ENCODE measurements around the gene JAZF1.
"Not testable (repeated sequence)": the region's sequence is repeated elsewhere in the genome, so short reads cannot be mapped to it uniquely, and the experiment has no call there.

JAZF1 gene

DNA sequence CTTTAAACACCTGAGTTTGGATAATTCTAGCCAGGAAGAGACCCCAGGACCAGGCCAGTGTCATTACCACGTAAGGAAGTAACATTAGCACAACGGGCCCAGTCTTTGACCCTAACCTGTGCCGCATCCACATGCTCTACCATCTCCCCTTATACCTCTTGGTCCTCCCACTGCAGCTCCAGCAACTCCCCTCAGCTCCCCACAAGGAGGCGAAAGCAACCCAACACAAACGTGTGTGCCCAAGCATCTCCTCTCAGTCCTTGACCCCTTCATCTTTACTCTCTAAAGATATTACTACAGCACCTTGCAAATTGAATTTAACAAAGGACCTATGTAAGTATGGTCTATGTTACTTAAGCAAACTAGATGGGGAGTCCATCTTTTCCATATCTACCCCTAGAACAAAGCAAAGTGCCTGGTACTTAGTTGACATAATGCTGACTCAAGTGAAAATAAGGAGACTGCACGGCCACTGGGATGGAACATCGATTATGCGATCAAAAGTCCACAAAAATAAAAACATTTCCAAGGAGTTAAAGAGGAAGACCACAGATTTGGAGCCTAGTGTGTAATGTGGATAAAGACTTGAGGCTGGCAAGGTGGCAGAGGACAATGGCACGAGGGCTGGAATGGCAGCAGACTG, 147.7 kb downstream of the JAZF1 start:
- DNase-seq = no peak

DNA sequence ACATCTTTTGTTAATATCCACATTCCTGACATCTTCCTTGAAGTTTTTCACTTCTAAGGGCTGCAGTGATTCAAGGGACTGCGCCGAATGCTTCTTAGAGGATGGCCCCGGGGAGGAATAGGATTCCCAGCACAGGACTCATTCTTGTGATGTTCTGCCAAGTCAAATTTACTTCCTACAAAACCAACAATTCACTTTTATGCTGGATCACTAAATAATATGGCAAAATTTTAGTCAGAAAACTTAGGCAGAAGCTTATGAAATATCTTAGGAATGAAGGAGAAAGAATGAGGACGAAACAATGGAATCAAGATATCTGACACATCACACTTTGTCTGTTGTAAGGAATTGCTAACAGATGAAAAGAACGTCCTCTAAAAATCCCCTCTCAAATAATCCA, 151.5 kb downstream of the JAZF1 start:
- DNase-seq = no peak

DNA sequence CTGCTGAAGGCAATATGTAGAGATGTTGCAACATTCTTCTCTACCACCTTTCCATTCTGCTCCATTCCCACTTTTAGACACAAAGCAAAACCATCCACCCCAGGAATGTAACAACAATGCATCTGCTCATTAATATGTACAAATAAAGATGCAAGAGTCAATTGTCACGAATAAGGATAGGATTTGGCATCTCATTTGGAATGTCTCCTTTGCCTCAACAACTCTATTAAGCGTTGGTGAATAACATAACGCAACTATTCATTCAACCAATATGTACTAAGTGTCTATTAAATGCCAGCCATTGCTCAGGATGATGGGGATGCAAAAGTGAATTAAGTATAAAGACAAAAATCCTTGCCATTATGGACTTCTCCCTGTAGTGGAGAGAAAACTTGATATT, 152.1 kb downstream of the JAZF1 start:
- DNase-seq = no peak

DNA sequence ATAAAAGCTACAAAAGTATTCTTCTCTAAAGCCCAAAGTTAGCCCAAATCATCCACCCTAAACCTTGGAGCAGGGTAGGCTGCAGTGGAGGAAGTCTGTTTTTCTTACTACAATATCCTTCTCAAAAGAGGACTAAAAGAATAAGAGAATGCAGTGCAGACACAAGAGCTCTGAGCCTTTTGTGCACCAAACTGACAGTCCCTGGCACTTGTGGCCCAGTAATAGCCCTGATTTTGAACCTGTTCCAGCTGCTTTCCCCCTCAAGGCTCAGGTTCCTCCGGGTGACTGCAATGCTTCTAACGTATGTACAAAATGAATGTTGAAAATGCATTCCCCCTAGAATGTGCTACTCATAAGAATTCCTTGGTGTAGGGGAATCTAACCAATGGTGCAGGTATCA, 154.4 kb downstream of the JAZF1 start:
- DNase-seq = no peak

DNA sequence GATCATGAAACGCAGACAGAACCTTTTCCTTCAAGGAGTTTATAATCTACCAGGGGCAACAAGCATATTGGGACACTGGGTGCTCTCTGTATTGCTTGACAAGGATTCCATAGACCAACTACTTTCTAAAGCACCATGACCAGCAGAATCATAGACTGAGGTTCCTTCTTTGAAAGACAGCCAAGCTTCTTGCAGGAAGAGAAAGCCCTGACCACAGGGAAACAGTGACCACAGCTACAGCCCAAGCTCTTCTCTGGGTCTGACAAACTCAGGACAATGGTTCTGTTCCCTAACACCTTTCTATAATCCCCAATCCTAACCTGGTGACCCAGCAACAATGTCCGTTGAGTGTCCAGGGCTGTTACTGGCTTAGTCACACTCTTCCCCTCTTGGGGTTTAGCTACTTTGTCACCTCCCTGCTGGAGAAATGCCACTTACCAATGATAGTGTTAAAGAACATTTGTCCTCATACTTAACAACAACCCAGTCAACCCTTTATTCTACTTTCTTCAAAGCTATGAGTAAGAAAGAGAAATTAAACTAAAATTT, 155.7 kb downstream of the JAZF1 start:
- no peak for DNase-seq

DNA sequence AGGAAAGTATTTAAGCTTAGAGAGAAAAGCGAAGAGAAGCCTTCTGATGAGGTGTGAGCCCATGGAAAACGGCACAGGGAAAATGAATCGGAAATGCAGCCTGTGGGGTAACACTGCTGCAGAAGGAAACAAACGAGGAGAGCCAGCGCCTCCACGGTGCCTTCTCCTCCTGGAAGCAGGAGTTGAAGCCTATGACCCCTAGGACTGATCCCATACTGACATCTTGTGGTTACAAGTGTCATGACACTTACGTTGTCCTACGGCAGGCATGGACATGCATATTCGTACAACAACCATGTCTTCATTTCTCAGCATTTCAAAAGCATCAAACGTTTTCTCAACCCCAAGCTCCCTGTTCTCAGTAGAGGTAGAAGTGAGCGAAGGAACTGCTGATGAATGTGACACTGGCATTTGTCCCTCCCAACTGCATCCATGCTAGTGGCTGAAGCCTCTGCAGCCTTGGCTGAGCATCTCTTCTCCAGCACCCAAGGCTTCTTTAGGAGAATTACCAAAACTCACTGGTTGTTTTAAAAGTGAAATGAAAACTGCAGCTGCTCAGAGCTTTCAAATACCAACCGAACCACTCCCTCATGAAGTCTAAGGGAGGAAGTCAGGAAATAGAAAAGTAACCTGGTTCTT, 160.2 kb downstream of the JAZF1 start:
- DNase-seq = peak; percentile 34

DNA sequence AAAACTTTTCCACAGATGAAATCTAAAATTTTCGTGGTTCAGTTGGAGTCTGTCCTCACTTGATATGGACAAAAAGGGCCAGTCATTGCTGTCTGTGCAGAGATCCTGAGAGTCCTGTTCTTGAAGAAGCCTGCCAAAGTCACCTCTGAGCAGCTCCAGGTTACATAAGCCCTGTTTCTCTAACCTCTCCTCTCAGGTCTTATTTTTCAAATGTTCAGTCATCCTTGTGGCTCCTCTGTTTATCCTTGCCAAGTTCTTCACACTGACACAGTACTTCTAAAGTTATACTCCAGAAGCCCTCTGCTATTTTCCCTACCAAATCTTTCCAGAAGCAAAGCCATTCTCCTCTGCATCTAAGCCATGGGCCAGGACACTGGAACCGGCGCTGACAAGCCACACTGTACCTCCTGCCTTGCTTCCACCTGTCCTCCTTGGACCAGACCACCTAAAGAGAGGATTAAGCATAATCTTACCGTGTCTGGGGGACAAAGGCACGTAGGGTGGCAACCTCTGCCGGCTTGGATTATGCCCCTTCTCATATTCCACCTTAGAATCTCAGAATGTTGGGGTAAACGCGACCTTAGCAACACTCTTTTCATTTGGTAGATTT, 161.6 kb downstream of the JAZF1 start:
- no peak for DNase-seq

DNA sequence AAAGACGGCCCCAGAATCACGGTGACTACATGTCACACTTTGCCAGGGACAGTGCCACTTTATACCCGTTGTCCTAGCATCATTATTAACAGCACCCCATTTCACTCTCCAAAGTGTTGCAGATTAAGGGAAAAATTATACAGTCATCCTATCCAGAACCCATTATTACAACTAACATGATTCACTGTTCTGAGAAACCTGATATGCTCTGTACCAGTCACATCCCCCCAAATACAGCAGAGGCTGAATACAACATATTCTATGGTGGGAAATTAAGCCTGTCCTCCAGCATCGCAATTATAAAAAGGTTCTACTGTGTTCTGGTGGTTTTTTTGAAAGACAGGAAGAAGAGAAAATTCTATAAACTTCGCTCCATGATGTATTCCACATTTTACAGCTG, 162.1 kb downstream of the JAZF1 start:
- DNase-seq = no peak

DNA sequence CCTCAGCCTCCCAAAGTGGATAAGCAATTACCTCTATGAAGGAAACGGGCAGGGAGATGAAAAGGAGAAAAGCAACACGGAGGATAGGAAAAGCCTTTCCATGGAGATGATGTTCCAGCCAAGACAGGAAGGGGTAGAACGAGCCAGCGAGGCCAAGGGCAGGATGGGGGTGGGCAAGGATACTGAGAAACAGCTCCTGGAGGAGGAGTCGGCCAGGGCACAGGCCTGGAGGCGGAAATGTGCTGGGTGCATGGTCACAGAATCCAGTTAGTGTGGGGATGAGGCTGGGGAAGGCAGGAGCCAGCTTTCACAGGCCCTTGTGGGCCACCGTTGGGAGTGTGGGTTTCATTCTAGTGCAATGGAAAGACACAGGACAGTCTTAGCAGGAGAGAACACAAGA, 162.6 kb downstream of the JAZF1 start:
- DNase-seq = no peak

DNA sequence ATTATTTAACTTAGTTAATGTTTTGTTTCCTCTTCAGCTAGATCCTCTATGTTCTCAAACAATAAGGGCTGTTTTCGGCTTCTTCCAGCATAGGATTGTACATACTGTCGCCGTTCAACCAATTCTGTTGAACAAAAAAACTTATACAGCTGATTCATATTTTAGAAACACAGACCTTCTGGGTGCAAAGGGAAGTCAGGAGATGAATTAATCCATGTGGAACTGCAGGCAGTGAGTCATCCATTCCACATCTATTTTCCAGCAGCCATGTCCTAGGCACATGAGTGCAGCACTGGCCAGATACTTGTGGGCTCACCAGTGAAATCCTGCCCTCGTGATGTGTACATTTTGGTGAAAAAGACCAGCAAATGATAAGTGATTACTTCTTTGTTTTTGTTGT, 163.2 kb downstream of the JAZF1 start:
- no peak for DNase-seq

DNA sequence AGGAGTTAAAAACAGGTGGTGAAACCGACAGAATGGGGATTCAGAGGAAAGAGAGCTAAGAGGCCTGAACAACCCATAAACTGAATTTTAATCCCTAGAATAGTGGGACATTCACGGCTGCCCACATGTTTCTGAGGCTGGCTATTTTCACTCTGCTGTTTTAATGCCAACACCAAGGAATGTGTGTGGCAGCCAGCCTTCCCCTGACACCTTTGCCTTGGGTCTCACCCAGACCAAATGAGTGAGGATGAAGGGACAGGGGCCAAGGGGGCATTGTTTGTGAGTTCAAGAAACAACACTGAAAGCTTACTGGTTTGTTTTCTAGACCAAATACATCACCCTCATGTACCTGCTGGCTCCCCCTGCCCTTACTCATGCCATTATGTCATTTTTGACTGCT, 164.3 kb downstream of the JAZF1 start:
- no peak for DNase-seq

DNA sequence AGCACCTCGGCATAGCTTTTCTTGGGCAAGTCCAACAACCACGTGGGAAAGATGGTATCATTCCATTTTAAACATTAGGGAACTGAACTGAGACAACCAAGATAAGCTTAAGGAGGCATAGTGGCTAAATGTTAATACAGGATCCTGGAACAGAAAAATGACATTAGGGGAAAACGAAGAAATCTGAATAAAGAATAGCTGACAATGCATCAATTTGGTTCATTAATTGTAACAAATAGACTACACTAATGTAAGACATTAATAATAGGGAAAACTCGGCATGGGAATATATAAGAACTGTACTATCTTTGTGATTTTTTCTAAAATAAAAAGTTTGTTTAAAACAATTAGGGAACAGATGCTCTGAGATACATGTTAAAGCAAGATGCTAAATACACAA, 165.4 kb downstream of the JAZF1 start:
- DNase-seq = no peak

DNA sequence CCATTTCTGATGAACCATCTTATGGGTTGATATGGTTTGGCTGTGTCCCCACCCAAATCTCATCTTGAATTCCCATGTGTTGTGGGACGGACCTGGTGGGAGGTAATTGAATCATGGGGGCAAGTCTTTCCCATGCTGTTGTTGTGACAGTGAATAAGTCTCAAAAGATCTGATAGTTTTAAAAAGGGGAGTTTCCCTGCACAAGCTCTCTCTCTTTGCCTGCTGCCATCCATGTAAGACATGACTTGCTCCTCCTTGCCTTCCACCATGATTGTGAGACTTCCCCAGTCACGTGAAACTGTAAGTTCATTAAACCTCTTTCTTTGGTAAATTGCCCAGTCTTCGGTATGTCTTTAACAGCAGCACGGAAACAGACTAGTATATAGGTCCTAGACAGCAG, 166.3 kb downstream of the JAZF1 start:
- not testable (repeated sequence) for DNase-seq

DNA sequence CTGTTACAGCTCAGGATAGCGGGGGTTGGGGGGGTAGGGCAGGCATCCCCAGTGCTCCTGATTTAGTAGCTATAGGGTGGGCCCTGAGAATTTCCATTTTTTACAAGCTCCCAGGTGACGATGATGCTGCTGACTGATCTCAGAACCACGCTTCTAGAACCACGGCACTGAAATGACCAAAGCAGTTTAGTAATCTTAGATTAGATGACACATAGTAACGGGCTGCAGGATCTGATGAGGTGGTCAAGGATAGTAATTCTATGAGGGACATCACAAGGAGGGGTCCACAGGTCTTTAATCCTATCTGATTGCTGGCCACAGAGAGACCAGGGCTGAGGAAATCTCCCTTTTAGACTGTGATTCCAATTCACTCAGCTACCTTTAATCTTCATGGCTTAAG, 167.2 kb downstream of the JAZF1 start:
- no peak for DNase-seq

DNA sequence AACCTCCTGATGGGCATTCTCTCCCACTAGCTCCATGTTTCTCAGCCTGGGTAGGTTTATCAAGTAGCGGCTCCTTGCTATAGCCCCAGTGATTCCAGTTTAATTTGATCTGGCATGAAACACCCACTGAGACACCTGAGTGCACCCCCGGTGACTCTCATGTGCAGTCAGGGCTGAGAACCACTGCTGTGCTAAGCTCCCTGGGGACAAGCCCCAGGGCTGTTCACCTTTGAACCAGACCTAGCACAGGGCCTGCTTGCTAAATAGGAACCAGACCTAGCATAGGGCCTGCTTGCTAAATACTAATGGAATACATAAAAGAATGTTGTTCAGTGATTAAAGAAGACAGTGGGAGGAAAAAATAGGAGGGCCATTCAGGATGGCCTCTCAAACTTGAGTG, 167.6 kb downstream of the JAZF1 start:
- no peak for DNase-seq

DNA sequence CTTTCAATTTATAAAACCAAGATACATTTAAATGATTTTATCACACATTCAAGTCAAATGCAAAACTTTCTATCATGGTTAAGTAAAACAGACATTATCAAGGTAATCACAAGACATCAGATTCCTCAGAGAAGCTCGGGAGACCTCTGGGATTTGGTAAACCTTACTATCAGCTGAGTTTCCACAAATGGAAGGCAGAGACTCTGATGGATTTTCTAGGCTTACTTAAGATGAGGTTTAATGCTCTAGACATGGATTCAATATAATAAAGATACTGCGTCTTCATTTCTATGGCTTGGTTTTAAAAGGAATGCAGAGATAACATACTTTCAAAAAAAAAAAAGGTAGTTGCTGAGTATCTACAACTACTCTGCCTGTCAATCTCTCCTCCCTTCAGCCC, 171.7 kb downstream of the JAZF1 start:
- no peak for DNase-seq

DNA sequence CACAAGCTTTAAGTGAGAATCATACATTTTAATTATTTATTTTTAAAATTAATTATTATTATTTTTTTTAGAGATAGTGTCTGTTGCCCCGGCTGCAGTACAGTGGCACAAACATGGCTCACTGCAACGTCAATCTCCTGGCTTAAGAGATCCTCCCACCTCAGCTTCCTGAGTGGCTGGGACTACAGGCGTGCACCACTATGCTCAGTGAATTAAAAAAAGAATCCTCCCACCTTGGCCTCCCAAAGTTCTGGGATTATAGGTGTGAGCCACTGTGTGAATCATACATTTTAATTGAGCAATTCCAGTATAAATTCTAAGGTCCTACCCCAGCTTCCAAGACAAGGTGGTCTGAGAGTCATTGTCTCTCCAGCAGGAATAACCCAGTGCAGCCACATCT, 172.4 kb downstream of the JAZF1 start:
- DNase-seq = no peak

DNA sequence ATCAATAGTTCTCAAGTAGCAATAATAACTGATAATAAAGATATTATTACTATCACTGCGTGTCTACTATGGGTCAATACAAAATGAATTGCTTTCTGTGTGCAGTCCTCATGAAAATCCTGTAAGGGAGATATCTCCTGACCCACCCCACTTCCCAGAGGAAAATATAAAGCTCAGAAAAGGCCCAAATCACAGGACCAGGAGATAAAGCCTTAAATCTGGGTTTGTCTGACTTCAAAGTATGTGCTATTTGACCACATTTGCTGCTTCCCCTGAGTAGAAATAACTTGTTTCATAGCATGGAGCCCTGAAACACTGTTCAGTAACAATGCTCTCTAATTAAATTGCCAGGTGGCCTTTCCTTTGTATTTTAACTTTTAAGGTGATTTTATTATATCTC, 174.1 kb downstream of the JAZF1 start:
- DNase-seq = no peak

DNA sequence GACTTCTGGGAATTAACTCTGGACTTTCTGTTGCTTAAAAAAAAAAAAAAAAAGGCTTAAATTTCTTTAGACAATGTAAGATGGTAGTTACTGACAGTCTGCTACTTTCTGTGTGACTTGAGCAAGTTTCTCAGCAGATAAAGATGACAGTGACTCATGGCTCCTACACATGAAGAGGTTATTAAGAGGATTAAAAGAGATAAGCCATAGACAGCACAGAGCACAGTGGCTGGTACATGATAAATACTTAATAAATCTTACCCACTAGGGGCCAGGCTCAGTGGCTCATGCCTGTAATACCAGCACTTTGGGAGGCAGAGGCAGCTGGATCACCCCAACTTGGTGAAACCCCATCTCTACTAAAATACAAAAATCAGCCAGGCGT, 174.8 kb downstream of the JAZF1 start:
- no peak for DNase-seq

DNA sequence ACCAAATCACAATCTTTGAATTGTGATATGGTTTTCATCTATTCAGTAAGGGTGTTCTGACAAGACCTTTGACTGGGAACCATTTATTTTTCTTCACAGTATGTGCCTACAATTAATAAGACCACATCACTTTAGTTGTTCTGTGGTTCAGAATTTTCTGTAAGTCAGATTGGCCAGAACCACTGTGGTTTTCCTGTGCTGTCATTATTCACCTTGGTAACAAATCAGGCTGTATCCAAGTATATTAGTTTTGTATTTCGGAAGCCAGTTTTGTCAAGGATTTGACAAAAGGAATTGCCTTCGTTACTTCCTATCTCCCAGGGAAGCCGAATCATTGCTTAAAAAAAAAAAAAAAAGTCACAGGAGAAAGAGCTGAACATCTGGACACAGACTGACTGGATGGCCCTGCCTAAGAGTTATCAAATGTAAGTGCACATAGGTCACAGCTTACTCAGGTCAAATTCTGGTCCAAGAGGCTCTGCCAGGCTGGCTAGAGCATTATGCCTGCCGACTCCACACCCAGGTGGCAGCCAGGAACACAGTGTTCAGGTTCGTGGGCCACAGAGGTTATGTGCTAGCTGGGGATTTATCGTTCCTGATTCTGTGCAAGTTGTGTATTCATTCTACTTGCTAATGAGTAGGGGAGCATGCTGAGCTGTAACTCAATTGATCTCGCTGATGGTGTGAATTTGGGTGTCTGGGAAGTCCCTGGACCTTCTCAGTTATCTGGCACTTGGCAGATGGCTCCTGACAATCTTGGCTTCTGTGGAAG, 175.3 kb downstream of the JAZF1 start:
- DNase-seq = no peak

DNA sequence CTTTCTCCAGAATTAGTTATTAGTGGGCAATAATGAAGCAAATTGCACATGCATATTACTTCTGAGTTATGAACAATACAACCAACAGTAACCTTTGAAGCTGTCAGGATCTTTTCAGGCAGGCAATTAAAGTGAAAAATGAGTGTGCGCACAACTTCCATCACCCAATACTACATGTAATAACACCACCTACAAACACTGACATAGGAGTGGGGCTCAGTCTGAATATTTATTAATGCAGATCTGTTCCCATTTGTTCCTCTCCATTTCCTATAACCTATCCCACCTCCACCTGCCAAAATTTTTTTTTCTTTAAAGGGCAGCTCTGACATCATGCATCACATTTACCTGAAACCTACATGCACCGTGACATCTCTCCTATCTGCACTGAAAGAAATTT, 177.2 kb downstream of the JAZF1 start:
- DNase-seq = no peak

DNA sequence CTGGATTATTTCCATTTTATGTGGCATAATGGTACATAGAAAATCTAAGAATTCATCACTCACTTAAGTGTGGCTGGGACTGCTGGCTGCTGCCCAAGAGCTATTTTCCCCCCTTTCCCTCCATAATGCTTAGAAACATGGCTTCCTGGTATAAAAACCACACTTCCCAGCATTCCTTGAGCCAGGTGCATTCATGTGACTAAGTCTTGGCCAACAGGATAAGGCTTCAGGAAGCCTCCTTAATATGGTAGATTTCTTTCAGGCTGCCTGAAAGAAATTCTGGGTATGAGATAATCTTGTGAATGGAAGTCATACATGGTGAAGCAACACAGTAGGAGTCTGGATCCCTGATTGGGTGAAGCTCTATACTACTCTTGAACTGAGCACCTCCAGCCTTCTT, 178.0 kb downstream of the JAZF1 start:
- no peak for DNase-seq

DNA sequence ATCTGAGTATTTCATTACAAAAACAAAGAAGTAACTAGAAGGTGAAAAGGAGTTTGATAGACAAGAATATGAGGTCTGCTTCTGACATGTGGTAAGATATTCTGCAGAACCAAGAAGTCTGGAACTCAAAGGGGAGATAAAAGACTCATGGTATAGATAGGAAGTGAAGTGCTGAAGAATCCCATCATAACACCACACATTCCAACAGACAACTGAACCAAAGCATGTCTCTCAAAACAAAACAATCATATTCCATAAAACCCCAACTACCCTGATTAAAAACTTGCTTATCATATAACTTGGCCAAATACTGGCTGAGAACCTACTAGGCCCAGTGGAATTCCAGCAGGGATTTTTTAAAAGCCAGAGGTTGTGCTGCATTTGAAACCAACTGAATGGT, 178.7 kb downstream of the JAZF1 start:
- DNase-seq = no peak

DNA sequence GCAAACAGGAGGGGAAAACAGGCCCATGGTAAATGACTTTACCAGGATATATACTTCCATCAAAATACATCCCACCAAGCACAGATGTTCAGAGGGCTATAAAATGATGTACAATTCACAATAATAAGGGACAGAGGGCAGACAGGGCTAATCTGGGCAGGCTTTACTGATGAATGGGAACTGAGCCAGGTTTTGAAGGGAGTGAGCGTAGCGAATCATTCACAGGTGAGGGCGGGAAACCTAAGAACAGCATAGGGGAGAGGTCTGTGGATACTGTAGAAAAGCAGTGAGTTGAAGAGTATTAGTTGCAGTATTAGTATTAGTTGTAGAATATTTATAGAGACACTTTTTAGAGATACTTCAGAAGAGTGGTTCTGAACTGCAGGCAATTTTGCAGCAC, 180.8 kb downstream of the JAZF1 start:
- no peak for DNase-seq
